Measurements from ENCODE around the gene ENTR1.
"Not testable (repeated sequence)": the region's sequence is repeated elsewhere in the genome, so short reads cannot be mapped to it uniquely, and the experiment has no call there.

Gene ENTR1

GRCh38 chr9:136423432-136424146 is 13.2 kb upstream of the ENTR1 start:
- no peak for FAIRE-seq

GRCh38 chr9:136422876-136423275 is 12.5 kb upstream of the ENTR1 start:
- no peak for DNase-seq (ENCODE audit: insufficient read length, low spot score)
- no peak for FAIRE-seq

More at GRCh38 chr9:136423432-136424146, 13.2 kb upstream of the ENTR1 start:
- DNase-seq (ENCODE audit: insufficient read length, low spot score), result no peak

DNA sequence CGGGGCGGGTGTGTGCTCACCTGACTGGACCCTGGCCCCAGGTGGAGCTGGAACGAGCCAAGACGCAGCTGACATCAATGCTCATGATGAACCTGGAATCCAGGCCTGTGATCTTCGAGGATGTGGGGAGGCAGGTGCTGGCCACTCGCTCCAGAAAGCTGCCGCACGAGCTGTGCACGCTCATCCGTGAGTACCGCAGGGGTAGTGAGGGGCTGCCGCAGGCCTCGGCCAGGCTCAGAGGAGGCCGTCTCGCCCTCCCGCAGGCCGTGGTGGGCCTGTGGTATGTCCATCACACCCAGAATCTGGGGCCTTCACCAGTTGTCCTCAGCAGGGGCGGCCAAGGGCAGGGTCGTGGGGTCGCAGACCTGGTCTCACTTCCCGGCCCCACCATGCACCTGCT is 11.4 kb upstream of the ENTR1 start:
- FAIRE-seq (no peak), DNase-seq (ENCODE audit: insufficient read length, low spot score) (no peak)

DNA sequence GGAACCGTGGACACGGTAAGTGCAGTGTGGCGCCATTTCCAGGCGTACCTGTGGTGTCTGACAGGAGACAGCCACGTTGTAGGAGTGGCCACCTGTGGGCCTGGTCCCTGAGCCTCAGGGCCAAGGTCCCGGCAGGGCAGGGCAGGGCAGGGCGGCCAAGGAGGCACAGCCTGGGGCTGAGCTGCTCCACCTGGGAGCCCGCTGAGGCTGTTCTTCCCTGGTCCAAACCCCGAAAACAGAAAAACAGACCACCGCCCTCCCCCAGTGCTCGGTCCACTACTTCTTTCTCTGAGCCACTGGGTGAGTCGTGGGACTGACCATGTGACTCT is 8.6 kb upstream of the ENTR1 start:
- DNase-seq (ENCODE audit: insufficient read length, low spot score) (no peak), FAIRE-seq (no peak)

DNA sequence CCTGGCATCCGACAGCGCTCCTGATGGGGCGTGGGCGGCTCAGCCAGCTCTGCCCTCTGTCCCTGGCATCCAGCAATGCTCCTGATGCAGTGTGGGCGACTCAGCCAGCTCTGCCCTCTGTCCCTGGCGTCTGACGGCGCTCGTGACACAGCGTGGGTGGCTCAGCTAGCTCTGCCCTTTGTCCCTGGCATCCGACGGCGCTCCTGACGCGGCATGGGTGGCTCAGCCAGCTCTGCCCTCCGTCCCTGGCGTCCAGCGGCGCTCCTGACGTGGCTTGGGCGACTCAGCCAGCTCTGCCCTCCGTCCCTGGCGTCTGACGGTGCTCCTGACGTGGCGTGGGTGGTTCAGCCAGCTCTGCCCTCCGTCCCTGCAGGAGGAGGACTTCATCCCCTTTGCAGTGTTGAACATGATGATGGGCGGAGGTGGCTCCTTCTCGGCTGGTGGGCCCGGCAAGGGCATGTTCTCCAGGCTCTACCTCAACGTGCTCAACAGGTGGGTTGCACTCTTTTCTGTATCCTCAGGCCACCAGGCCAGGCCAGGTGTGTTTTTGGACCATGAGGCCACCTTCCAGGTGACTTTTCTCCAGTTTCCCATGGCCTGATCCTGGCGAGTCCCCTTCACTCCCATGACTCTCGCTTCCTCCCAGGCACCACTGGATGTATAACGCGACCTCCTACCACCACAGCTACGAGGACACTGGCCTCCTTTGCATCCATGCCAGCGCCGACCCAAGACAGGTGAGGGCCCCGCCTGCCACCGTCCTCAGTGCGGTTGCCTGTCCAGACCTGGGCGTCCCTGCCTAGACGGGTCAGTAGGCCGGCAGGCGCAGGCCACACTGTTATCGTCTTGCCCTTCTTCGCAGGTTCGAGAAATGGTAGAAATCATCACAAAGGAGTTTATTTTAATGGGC is 8.0 kb upstream of the ENTR1 start:
- FAIRE-seq (no peak), DNase-seq (ENCODE audit: insufficient read length, low spot score) (no peak)

DNA sequence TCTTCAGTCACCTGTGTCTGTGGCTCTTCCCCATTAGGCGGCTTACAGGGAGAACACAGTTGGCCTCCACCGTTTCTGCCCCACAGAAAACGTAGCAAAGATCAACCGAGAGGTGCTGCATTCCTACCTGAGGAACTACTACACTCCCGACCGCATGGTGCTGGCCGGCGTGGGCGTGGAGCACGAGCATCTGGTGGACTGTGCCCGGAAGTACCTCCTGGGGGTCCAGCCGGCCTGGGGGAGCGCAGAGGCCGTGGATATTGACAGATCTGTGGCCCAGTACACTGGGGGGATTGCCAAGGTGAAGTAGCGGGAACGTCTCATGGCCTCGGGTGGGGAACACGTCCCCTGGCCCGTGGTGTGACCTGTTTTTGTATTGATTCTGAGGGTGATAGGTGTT is 6.5 kb upstream of the ENTR1 start:
- no peak for DNase-seq (ENCODE audit: insufficient read length, low spot score)

GRCh38 chr9:136416427-136416826 is 6.0 kb upstream of the ENTR1 start:
- DNase-seq (ENCODE audit: insufficient read length, low spot score), result no peak
- FAIRE-seq, result no peak

More for the DNA sequence above, 6.5 kb upstream of the ENTR1 start:
- no peak for FAIRE-seq

DNA sequence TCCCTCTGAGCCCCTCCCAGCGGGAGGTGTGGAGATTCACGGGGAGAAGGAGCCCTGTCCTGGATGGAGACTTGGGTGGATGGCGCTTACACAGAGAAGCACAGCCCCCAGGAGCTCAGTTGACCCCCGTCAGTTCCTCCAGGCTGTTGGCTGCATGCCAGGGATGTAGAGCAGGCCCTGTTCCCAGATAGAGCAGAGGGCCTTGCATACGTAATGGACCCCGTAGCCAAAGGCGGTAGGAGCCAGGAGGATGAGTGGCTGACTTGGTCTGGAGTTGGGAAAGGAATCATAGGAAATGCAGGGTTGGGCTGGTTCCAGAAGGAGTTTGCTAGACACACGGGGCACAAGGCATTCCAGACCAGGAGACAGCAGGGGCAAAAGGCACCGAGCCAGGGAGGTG is 2.5 kb upstream of the ENTR1 start:
- FAIRE-seq, result no peak
- no peak for DNase-seq (ENCODE audit: insufficient read length, low spot score)

DNA sequence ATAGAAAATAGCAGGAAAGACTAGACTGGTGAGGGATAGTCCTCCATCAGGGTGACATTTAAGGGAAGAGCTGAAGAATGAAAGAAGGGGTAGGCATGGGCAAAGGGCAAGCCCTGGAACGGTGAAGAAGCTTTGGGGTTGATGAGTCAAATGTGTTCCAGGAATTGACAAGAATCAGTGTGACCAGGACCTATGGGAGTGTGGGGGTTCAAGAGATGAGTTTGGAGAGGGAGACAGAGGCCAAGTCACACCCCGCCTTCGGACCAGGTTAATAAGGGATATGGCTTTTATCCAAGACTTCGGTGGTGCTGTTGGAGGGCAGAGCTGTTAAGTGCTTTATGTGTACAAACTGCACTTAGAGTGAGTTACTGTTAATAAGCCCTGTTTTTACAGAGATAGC is 964 bp upstream of the ENTR1 start:
- DNase-seq (ENCODE audit: insufficient read length, low spot score), result no peak
- no peak for FAIRE-seq

DNA sequence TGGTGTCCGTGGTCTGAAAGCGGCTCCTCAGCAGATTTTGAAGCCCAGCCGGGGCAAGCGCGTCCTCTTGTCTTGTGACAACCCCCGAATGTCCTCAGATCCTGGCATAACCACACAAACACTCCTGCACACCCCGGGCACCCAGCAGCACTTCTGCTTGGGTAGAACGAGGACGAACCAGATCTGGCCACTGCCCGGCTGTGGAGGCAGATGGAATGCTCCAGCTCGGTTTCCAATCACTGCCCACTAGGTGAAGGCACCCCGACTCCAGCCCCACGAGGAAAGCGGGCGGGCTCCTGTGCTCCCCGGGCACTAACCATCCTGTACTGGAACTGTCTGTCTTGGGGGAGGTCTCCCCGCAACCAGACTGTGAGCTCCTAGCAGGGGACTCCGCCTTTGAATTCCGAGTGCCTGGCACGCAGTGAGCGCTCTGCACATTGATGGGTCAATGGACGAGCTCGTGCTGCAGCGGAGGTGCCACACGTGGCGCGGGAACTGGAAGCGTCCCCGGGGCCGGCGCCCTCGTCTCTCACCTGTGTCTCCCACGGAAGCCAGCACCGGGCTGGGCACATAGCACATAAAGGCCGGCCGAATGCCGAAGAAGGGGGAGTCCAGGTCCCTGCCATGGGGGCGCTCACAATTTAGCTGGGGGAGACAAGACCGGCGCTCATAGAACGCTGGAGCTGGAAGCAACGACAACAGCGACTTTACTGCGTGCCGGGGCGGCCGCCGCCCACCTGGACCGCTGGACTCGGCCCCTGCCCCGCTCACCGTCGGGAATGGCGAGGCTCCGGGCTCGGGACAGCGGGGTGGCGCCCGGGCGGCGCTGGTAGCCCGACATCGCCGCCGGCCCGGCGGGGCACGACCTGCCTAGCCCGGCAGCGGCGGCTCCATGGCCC is 608 bp downstream of the ENTR1 start:
- FAIRE-seq (no peak), DNase-seq (ENCODE audit: insufficient read length, low spot score) (peak; percentile 41)

DNA sequence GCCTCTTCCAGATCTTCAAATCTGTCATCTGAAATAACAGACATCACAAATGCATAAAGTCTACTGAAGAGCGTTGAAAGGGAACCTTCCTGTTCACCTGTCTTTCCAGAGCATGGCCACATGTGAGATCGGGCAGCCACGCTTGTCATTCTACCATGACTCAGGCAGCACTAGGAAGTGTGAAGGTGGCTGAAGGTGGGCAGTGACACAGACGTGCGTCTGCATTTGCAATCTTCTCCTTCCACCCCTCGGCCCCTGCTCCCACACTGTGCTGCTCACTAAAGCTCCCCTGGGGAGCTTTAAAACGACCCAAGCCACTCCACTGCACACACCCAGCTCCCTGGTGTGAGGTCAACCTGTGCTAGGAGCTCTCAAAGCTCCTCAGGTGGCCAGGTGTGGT is 2.5 kb downstream of the ENTR1 start:
- DNase-seq (ENCODE audit: insufficient read length, low spot score), result no peak
- FAIRE-seq, result no peak

- not testable (repeated sequence) for DNase-seq (ENCODE audit: insufficient read length, low spot score); FAIRE-seq
Measured at GRCh38 chr9:136407061-136407460, 3.4 kb downstream of the ENTR1 start.

DNA sequence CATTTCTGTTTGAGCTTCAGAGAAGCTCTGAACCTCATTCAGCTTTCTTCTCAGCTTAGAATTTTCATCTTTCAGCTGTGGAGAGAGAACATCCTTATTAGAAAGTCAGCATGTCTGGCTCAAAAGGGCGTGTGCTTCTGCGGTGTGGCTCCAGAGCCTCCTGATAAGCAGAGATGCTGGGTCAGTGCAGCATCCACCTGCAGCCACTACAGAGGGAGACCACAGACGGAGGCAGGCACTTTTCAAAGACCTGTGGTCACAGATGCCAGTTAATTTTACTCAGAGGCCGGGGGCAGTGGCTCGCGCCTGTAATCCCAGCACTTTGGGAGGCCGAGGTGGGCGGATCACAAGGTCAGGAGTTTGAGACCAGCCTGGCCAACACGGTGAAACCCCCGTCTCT is 4.5 kb downstream of the ENTR1 start:
- FAIRE-seq; DNase-seq (ENCODE audit: insufficient read length, low spot score): not testable (repeated sequence)

- FAIRE-seq (no peak), DNase-seq (ENCODE audit: insufficient read length, low spot score) (no peak)
Measured at GRCh38 chr9:136405481-136405880, 4.9 kb downstream of the ENTR1 start.

GRCh38 chr9:136404801-136405136 is 5.6 kb downstream of the ENTR1 start:
- FAIRE-seq, result no peak
- no peak for DNase-seq (ENCODE audit: insufficient read length, low spot score)

GRCh38 chr9:136403915-136404800 is 6.3 kb downstream of the ENTR1 start:
- FAIRE-seq, result no peak
- no peak for DNase-seq (ENCODE audit: insufficient read length, low spot score)

DNA sequence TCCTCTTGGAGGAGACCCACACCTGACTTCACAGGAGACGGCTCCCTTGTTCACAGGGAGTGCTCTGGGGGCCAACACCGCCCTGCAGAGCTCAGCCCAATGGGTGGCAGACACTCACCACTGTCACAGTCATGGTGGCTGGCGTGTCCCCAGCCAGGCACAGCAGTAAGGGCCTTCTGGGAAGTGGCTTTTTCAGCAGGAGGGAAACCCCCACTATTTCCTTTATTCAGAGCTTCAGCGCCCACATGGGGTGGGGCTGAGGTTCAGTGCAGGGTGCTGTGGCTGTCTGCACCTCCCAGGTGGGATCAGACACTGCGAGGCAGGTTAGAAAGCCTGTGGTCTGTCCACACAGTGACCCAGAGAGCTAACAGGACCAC is 6.9 kb downstream of the ENTR1 start:
- FAIRE-seq, result no peak

GRCh38 chr9:136402067-136402466 is 8.3 kb downstream of the ENTR1 start:
- DNase-seq (ENCODE audit: insufficient read length, low spot score), result no peak
- no peak for FAIRE-seq

More for the DNA sequence above, 6.9 kb downstream of the ENTR1 start:
- no peak for DNase-seq (ENCODE audit: insufficient read length, low spot score)

- FAIRE-seq (no peak), DNase-seq (ENCODE audit: insufficient read length, low spot score) (no peak)
Measured at GRCh38 chr9:136401173-136401922, 9.1 kb downstream of the ENTR1 start.
